Measurements from ENCODE around the gene ACVRL1.

- no peak for TF ChIP-seq EZH2 (IDR thresholded peaks at IDR 0.05)
- no peak for TF ChIP-seq CTCF (IDR thresholded peaks at IDR 0.05)
Measured at GRCh38 chr12:51955702-51956101, 48.4 kb downstream of the ACVRL1 start.

All from neural progenitor cell (in vitro differentiated cells).